T-helper 1 cell treated with Interleukin-12 subunit alpha and Interleukin-12 subunit beta and Interleukin-4 antibody, amounts not matched to agents 30 μg/mL and 1 μg/mL, for 36 hours (primary cell): ENCODE results near the gene ZNF609.

Experiments used
- H3K27ac Mint-ChIP-seq: one replicate; pipeline ENCODE4 v1.8.0; 2021; ENCODE audit warnings: mild to moderate bottlenecking, mixed read lengths
- H3K27me3 Mint-ChIP-seq: one replicate; pipeline ENCODE4 v1.8.0; 2021; ENCODE audit warnings: low read depth, mixed read lengths
- H3K36me3 Mint-ChIP-seq: one replicate; pipeline ENCODE4 v1.8.0; 2021; ENCODE audit warnings: low read depth, mixed read lengths
- H3K4me1 Mint-ChIP-seq: one replicate; pipeline ENCODE4 v1.8.0; 2021; ENCODE audit warnings: low read depth, mixed read lengths
- H3K4me3 Mint-ChIP-seq: one replicate; pipeline ENCODE4 v1.8.0; 2021; ENCODE audit warnings: mild to moderate bottlenecking, moderate library complexity, mixed read lengths
- H3K9me3 Mint-ChIP-seq: one replicate; pipeline ENCODE4 v1.8.0; 2021; ENCODE audit warnings: mixed read lengths

Gene ZNF609

DNA sequence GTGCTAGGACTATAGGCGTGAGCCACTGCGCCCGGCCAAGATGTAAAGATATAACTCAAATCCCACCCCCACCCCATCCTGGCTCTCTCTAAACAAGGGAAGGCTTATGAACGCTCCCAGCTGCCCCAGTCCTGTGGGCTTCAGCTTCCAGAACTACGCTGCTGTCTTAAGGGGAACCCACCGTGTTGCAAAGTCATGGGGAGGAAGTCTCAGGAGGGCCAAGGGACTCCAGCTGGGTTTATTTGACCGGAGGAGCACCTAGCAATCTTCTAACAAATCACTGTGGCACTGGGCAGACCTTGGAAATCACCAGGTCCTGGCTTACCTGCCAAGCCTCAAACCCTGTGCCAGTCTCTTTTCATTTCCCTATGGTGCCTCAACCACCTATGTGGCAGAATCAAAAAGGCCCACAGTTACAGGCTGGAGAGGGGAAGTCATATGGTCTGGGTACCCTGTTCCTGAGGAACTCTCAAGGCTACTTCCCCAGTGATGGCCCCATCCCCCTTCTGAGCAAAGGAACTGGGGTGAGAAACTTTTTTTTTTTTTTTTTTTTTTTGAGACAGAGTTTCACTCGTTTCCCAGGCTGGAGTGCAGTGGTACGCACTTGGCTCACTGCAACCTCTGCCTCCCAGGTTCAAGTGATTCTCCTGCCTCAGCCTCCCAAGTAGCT is 231.7 kb downstream of the ZNF609 start:
- Mint-ChIP-seq H3K9me3 (no peaks in the 10 kb centered on the region), H3K4me1 (peaks cover 4% of the 10 kb centered on the region), H3K4me3 (no peak overlapping the region), H3K27ac (no peak overlapping the region), H3K36me3 (peaks cover 19% of the 10 kb centered on the region), H3K27me3 (no peaks in the 10 kb centered on the region)

DNA sequence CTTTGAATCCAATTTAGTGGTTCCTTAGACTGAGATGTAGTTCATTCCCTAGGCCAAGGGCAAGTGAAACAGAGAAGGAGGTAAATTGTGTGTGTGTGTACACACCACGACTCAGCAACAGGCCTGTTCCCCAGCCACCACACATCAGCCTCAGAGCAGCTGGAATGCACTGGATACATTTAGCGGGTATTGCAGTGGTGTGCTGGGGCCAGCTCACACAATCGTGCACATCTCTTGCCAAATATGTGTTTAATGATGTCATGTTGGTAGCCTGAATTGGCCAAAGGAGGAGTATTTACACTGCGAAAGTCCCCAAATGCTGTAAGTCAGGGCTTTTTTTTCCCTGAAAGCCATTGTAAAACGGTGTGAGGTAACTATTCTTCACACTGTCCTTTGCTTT is 232.8 kb downstream of the ZNF609 start:
- H3K36me3 Mint-ChIP-seq, result peaks cover 12% of the 10 kb centered on the region
- peaks cover 8% of the 10 kb centered on the region for H3K4me1 Mint-ChIP-seq
- H3K27ac Mint-ChIP-seq, result no peak overlapping the region
- no peaks in the 10 kb centered on the region for H3K27me3 Mint-ChIP-seq
- no peaks in the 10 kb centered on the region for H3K9me3 Mint-ChIP-seq
- no peak overlapping the region for H3K4me3 Mint-ChIP-seq

DNA sequence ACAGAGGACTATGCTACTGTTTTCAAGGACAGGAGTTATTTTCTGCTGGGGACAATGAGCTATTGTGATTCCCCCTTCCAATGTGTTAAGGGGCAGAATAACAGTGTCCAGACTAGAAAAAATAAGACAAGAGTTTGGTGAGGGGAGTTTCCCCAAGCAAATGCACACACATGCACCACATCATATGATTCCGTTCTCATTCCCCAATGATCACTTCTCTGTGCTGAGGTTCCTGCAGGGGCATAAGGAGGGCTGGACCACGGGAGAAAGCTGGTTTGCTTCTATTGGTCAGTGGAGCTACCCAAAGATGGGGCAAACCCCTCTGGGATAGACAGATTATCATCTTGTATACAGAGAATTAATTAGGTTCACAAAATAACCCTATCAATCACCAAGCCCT is 234.4 kb downstream of the ZNF609 start:
- Mint-ChIP-seq H3K27ac (no peak overlapping the region), H3K36me3 (peaks cover 13% of the 10 kb centered on the region), H3K27me3 (no peaks in the 10 kb centered on the region), H3K9me3 (no peaks in the 10 kb centered on the region), H3K4me3 (no peak overlapping the region), H3K4me1 (peaks cover 21% of the 10 kb centered on the region)

DNA sequence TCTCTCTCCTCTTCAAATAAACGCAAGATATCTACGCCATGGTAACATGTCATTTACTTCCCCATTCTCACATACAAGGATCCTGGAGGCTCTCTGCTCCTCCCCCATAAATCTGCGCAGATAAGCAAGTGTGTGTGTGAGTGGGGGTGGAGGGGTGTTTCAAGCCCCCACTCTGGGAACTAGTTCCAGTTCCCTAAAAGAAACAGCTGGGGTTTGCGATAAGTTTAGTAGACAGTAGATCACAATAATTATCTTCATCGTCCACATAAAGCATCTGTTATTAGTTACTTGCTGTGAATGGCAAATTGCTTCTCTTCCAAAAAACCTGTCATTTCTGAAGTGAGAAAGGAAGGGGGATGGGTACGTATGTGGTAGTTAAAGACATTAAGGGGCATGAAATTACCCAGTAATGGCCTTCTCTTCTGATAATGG is 235.2 kb downstream of the ZNF609 start:
- no peaks in the 10 kb centered on the region for H3K9me3 Mint-ChIP-seq
- H3K4me1 Mint-ChIP-seq, result peaks cover 25% of the 10 kb centered on the region
- H3K27me3 Mint-ChIP-seq, result no peaks in the 10 kb centered on the region
- H3K36me3 Mint-ChIP-seq, result peaks cover 16% of the 10 kb centered on the region
- H3K4me3 Mint-ChIP-seq, result no peak overlapping the region
- H3K27ac Mint-ChIP-seq, result no peak overlapping the region

DNA sequence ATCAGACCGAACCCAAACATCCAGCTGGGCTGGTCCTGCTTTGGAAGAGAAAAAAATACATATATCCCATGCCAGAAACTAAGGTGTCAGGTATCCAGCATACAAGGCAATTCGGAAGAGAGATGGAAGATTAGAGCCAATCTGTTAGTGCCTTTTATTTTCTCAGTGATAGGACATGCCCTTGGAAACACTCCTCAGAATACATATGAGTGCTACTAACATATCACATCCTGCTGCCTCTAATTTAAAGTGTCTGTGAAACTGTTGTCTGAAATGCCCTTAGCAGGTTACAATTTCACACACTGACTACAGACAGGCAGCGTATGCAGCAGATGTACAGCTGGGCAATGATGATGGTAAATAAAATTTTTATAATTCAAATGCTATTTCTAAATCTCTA is 236.1 kb downstream of the ZNF609 start:
- Mint-ChIP-seq H3K4me3 (no peak overlapping the region), H3K27me3 (no peaks in the 10 kb centered on the region), H3K36me3 (peaks cover 14% of the 10 kb centered on the region), H3K9me3 (no peaks in the 10 kb centered on the region), H3K27ac (no peak overlapping the region), H3K4me1 (peaks cover 34% of the 10 kb centered on the region)

DNA sequence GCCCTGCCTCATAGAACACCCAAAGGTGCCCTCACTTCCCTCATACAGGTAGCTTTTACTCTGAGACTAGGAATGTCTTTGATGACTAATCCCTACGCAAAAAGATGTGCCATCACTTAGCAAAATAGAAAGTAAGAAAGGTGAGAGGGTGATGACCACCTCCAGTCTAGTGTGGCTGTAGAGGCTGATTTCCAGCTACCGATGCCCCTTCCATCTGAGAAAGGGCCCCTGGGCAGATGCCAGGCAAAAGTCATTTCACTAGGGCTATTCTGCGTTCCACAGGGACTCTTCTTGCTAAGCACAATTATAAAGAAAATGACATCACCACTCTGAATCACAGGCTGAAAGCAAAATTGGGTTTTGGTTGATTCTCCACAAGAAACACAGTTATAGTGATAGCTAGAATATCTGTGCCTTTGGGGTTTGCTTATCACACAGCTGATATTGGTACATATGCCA is 237.6 kb downstream of the ZNF609 start:
- no peak overlapping the region for H3K4me3 Mint-ChIP-seq
- H3K36me3 Mint-ChIP-seq, result peaks cover 17% of the 10 kb centered on the region
- H3K27me3 Mint-ChIP-seq, result no peaks in the 10 kb centered on the region
- H3K27ac Mint-ChIP-seq, result no peak overlapping the region
- no peaks in the 10 kb centered on the region for H3K9me3 Mint-ChIP-seq
- peaks cover 42% of the 10 kb centered on the region for H3K4me1 Mint-ChIP-seq

DNA sequence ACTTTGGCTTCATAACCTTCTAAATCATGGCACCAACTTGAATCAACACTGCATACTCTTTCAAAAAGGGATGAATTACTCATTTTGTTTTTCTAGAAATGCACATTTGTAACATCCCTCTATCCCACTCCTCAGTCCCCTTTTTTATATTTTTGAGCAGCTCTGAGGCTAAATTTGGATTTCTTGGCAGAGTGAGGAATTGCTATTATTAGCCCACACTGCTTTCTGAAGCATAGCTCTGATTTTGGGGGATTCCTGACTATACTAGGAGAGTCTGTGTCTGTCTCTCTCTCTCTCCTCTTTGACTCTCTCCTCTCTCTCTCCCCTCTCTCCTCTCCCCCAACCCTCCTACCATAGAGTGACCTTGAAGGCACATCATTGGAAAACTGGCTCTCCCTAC is 238.4 kb downstream of the ZNF609 start:
- no peaks in the 10 kb centered on the region for H3K9me3 Mint-ChIP-seq
- peaks cover 17% of the 10 kb centered on the region for H3K36me3 Mint-ChIP-seq
- no peaks in the 10 kb centered on the region for H3K27me3 Mint-ChIP-seq
- H3K4me1 Mint-ChIP-seq, result peaks cover 47% of the 10 kb centered on the region
- peak overlapping the region; percentile 18 for H3K27ac Mint-ChIP-seq
- no peak overlapping the region for H3K4me3 Mint-ChIP-seq

DNA sequence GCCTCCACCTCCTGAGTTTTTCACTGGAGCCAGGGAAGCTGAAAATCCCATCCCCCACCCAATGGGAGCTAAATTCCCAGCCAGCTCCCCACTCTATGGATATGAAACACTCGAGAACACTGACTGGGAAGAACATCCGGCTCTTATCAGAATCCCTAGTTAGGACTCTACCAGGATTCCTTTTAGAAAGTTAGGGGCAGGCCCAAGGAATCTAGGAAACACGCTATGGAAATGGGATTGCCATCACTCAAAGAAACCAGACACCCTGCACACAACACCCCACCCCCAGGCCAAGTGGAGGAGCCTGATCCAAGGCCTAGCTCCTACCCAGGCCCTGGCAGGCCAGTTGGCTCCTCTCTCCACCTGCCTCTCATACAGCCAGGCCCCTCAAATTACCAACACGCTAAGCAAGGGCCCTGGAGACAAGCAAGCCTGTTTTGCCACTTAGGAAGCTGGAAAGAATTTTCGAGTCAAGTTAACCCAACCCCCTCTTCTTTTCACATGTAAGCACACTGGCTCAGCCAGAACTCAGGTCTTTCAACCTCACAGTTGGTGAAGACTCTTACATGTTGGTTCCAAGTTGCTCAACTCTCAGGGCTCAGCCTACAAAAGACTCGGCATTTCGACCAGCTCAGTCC is 239.5 kb downstream of the ZNF609 start:
- Mint-ChIP-seq H3K27me3 (no peaks in the 10 kb centered on the region), H3K9me3 (no peaks in the 10 kb centered on the region), H3K36me3 (peaks cover 17% of the 10 kb centered on the region), H3K4me3 (no peak overlapping the region), H3K4me1 (peaks cover 47% of the 10 kb centered on the region), H3K27ac (no peak overlapping the region)

DNA sequence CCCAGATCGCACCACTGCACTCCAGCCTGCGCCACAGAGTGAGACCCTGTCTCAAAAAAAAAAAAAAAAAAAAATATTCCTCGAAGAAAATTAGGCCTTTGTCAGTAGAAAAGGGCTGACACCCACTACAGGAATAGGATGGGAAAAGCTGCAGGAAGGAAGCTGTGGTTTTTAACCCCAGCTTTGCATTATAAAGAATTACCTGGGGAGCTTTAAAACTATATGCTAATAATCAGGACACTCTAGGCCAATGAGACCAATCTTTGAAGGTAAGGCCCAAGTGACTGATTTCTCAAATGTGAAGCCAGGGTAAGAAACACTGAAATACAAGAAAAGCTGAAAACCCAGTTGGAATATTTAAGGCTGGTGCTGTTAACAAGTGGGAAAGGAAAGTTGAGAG is 240.7 kb downstream of the ZNF609 start:
- Mint-ChIP-seq H3K4me1 (peaks cover 43% of the 10 kb centered on the region), H3K4me3 (peak overlapping the region; percentile 91)

DNA sequence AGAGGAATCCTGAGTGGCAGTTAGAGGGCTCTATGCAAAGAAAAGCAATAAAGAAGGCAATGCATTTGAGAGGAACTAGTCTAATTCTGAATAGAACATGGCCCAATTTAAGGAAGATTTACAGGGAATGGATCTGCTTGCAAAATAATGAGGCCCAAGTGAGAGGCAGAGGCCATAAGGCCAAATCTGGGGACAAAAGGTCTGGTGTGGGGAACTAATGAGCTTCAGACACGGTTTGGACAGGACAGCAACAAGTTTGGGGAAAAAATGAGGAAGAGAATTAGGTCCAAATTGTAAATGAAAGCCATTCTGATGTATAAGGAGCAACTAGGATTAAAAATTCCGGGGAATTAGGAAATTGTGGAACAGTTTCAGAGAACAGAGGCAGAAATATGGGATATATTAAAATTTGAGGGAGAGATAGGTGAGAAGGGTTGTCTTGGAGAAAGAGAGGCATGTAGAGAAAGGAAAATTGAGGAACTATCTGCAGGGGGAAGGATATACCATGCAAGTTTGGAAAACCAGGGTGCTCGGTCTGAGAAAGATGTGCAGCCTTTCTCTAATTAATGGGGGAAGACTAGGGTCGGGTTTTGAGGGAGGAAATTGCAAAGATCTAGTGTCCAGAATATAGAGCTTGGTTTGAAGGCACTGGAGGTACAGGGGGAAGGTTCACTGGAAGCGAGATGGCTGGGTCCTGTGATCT is 241.3 kb downstream of the ZNF609 start:
- Mint-ChIP-seq H3K27ac (peak overlapping the region; percentile 78), H3K27me3 (no peaks in the 10 kb centered on the region), H3K36me3 (peaks cover 12% of the 10 kb centered on the region), H3K4me3 (peak overlapping the region; percentile 91), H3K4me1 (peaks cover 43% of the 10 kb centered on the region), H3K9me3 (no peaks in the 10 kb centered on the region)

More for the DNA sequence above, 240.7 kb downstream of the ZNF609 start:
- Mint-ChIP-seq H3K27me3 (no peaks in the 10 kb centered on the region), H3K36me3 (peaks cover 12% of the 10 kb centered on the region), H3K9me3 (no peaks in the 10 kb centered on the region), H3K27ac (peak overlapping the region; percentile 1)

DNA sequence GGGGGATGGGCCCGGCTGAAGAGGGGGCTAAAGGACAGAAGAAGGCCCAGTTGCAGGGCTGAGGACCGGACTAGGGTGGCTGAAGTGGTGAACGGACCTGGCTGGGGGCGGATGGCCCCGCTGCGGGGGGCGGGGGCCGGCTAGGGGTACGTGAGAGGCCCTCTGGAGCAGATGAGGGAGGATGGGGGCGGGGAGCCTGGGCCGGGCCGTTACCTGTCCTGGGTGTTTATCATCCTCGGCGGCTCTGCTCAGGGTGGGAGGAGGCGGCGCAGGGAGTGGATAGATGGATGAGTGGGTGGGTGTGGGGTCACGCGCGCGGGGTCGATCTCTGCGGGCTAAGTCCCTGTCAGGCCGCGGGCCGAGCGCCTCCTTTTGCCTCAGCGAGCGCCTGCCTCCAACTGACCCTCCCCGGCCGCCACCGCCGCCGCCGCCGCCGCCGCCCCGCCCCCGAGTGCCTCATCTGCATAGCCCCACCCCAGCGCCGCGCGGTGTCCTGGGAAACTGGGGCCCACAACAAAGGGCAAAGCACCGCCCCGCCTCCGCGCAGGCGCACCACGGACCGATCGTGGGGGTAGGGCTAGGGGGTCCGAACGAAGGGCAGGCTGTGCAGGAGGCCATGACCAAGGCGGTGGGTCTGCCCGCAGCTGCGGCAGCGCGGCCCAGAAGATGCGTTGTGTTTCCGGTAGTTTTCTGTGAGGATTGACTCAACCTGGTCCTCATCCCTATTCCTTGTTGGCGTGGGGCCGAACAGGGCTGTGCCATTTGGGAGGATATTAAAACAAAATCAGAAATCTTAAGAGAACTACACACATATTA is 242.6 kb downstream of the ZNF609 start:
- H3K9me3 Mint-ChIP-seq, result no peaks in the 10 kb centered on the region
- peak overlapping the region; percentile 16 for H3K27ac Mint-ChIP-seq
- peak overlapping the region; percentile 91 for H3K4me3 Mint-ChIP-seq
- H3K27me3 Mint-ChIP-seq, result peaks cover under 1% of the 10 kb centered on the region
- peaks cover 39% of the 10 kb centered on the region for H3K4me1 Mint-ChIP-seq
- H3K36me3 Mint-ChIP-seq, result peaks cover 12% of the 10 kb centered on the region

DNA sequence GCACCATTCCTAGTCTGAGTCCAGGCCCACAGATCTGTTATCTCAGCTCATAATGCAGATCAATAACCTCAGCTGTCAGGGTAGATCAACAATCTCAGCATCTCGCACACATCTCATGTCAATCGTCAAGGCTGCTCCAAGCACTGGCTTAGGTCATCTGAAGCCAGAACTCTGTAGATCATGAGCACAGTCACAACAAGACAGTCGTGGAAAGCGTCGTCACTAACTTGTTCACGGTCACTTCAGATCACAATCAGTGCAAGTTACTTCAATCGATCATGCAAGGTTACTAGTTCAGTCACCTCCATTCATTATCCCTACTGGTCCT is 243.2 kb downstream of the ZNF609 start:
- Mint-ChIP-seq H3K4me1 (peaks cover 35% of the 10 kb centered on the region), H3K27ac (peak overlapping the region; percentile 16), H3K4me3 (peak overlapping the region; percentile 91), H3K36me3 (peaks cover 12% of the 10 kb centered on the region), H3K27me3 (peaks cover 5% of the 10 kb centered on the region), H3K9me3 (no peaks in the 10 kb centered on the region)

DNA sequence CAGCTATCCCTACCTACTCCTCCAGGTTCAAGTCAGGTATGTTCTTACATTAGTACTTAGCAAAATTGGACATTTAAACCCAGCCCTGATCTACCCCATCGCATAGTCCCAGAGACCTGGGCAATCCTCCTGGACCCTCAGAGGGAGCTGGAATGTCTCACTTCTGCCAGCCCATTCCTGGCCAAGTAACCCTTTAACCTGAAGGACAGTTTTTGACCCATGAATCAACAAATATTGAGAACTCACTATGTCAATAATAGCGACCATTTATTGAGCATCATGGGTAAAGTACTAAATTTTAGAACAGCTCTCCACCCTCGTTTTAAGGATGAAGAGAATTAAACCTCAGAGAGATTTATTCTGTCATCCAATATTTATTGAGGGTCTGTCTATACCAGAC is 244.6 kb downstream of the ZNF609 start:
- peaks cover 5% of the 10 kb centered on the region for H3K27me3 Mint-ChIP-seq
- peaks cover 27% of the 10 kb centered on the region for H3K4me1 Mint-ChIP-seq
- H3K4me3 Mint-ChIP-seq, result no peak overlapping the region
- peaks cover 9% of the 10 kb centered on the region for H3K36me3 Mint-ChIP-seq
- H3K27ac Mint-ChIP-seq, result no peak overlapping the region
- H3K9me3 Mint-ChIP-seq, result no peaks in the 10 kb centered on the region
